Fibroblast of skin of left quadriceps (primary cell): ENCODE results near the gene SLC25A1.

Source experiments
- DNase-seq, 2 experiments: peaks; one replicate each; pipeline ENCODE4 v3.0.0-alpha.2; 2013; ENCODE audit warnings: low read depth in 2 of 2

The SLC25A1 gene

DNA sequence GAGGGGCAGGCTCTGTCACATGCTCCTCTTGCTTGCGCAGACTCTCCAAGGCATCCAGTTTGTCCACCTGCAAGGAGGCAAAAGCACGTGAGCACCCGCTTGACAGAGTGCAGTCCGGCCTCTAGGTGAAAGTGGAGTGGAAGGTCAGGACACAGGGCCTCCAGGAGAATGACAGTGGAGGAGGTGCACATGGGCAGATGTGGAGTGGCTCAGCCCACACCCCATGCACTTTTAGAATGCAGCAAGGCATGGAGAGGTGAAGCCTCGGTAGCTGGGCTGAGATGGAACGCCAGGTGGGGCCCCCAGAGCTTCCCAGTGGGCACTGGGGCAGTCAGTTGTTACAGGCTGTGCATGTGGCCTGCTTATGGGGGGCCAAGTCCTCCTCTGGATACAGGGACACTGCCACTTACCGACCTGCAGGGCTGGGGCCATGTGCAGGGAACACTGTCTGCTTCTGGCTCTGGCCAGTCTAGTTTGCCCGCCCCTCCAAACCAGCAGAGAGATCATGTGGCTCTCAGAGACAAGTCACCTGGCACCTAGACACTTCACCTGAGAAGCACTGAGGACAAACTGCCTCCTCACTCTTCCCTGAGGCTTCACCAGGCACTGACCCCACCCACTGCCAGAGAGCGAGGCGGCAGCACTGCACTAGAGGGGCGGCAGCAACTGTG, 2.3 kb upstream of the SLC25A1 start:
- no peak for DNase-seq

DNA sequence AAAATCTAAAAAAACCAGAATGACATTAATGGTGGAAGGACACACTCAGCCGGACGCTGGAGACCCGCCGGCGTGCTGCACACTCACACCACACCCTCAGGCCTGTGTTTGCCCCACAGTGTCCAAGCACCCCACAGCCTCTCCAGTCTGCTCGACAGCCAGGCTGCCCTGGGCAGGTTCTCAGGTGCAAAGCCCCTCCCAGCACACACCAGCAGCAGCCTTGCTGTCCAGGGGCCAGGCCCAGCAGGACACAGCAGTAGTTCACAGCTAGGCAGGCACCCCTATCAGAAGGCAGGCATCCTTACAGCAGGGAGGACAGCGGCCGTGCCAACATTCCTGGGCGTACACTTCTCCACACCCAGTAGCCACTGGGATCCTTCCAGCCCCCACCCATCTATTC, 1.7 kb upstream of the SLC25A1 start:
- DNase-seq, result no peak

DNA sequence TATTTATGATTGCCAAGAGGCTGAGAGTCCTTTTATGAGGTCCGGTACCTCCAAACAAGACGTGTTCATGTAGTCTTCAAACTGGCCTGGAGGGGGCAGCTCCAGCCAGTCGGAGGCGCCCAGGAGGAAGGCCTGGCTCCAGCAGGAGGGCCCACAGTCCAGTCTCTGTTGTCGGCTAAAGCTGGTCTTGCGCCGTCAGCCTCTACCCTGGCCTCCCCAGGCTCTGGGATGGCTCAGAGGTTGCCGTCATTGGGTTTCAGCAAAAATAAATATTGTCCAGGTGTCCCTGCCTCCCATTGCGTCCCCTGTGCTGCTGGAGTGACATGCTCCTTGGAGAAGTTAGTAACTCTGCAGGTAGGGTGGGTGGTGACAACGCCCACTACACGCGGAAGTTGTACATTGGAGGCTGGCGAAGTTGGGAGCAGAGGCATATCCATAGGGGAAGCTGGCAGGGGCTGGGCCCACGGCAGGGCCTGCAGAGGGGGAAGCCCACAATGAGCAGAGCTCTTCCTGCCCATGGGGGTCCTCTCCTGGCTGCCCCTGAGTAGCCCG, 1.0 kb upstream of the SLC25A1 start:
- DNase-seq, result peak; percentile 39 to 52

DNA sequence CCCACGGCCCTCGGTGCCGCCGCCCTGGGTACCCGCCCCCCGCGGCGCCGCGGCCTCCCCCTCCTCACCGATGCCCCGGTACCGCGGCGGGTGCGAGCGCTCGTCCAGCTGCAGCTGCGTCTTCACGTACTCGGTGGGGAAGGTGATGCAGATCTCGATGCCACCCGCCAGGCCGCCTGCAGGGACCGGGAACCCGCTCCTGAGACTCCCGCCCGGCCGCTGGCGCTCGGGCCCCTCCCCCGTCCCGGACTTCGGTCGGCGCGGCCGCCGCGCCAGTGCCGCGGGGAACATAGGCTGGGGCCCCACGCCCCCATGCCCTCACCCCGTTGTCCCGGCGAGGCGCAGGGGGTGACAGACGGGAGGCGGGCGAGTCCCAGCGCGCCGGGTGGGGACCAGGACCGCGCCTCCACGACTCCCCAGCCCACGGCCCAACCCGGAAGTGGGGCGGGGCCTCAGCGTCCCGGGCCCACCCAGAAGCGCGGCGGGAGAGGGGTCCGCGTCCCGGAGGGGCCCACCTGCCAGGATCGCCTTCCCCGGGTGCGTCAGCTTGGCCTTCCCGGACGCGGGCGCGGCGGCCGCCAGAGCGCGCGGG, 375 bp downstream of the SLC25A1 start:
- DNase-seq, result no peak

DNA sequence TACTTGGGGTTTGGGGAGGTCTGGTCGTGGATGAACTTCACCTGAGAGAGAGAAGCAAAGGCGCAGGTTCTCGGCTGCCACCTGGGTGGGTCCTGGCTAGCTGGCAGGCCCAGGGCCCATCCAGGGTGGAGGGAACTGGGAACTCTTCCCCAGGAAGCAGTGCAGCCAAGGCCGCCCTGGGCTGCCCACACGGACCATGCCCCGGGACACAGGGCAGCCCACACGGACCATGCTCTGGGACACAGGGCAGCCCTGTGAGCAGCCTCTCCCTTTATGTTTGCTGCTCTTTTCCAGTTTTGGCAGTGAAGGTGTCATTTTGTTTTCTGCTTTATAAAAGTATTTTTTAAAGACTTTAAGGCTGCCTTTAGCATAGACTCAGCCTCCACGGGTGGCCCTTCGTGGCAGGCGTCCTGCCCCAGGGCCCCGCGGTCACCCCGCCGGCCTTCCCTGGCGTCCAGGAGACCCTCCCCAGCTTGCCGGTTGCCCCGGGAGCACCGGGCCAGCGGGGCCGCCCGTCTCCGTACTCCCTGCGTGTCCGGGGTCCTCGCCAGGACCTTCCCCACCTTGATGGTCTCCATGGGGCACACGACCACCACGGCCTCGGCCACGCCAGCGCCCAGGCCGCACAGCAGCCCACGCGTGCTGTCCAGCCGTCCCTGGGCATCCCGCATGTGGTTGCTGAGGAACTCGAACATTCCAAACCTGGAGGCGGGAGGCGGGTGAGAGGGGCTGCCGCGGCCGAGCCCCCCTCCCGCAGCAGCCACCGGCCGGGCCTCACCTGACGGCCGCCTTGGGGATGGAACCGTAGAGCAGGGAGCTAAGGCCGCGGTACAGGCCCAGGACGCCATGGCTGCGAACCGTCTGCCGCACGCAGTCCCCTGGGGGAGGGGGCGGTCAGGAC, 1.1 kb downstream of the SLC25A1 start:
- no peak for DNase-seq

DNA sequence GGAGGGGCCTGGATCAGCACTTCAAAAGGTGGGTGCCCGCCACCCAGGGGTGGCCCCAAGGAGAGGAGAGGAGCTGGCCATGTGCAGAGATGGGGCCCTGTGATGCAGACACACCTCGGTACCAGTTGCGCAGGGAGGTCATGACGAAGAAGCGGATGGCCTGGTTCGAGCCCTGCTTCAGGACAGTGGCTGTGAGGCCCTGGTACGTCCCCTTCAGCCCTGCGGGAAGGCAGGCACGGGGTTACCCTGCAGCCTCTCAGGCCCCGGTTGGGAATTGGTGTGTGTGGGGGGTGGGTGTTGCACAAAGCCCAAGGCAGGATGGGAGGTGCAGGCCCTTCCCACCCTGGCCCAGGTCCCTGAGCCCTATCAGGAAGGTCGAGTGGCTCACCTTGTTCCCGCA, 1.8 kb downstream of the SLC25A1 start:
- DNase-seq, result no peak

DNA sequence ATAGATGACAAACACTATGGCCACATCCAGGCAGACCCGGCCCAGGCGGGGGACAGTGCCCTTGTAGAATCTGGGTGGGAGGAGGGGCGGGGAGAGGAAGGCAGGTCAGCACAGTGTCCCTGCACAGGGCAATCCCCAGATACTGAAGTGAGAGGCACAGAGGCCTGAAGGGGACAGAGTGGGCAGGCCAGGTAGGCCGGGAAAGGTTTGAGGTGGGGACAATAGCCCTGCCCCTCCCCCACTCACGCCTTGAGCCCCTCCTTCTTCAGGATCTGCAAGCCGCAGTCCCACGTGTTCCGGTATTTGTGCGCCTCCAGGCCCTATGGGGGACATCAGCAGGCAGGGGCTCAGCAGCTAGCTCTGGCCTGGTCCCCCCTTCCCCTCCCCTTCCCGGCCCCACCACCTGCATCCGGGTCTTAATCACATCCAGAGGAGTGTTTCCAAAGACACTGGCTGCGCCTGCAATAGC, 2.3 kb downstream of the SLC25A1 start:
- DNase-seq, result no peak

DNA sequence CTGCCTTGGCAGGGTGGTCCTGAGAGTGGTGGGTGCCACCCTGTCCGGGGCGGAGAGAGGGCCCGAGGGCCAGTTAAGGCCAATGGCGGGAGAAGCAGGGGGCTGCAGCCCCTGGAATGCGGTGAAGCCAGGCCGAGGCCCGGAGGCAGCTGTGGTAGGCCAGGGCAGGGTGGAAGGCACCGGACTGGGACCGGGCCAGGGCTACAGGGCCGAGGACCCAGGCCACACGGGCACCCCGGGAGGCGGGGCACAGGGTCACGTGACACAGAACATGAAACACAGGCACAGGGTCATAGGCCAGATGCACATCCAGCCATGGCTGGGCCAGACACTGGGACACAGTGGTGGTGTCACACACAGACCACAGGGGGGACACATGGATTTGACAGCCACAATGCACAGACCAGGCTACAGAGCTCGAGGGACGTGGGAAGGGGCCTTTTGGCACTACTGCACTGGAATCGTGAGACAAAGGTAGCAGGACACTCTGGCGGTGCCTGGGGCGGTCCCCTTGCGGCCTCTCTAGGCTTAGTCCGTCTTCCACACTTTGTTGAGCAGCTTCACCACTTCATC, 2.8 kb downstream of the SLC25A1 start:
- DNase-seq, result no peak

DNA sequence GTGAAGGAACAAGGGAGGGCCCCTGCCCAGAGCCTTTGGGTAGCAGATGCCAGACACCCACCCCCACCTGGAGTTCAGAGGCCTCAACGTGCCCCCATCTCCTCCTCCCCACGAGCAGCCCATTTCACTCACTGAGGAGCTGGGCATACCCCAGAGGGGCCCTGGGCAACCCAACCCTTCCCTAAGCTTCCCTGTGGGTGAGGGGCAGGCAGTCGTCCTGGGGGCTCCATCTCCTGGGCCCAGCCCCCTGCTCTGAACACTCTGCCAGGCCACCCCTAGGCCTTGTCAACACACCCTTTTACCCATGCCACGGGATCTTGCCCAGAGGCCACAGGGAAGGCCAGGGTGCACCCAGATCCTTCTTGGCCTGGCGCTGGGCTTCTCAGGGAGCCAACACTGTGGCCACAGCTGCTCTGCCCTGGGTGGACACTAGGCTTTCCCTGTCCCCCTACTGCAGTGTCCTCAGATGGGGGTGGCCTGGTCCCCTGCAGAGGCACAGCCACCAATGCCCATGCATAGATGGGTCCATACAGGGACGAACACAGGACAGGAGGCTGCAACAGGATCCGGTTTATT, 3.4 kb downstream of the SLC25A1 start:
- DNase-seq, result no peak

DNA sequence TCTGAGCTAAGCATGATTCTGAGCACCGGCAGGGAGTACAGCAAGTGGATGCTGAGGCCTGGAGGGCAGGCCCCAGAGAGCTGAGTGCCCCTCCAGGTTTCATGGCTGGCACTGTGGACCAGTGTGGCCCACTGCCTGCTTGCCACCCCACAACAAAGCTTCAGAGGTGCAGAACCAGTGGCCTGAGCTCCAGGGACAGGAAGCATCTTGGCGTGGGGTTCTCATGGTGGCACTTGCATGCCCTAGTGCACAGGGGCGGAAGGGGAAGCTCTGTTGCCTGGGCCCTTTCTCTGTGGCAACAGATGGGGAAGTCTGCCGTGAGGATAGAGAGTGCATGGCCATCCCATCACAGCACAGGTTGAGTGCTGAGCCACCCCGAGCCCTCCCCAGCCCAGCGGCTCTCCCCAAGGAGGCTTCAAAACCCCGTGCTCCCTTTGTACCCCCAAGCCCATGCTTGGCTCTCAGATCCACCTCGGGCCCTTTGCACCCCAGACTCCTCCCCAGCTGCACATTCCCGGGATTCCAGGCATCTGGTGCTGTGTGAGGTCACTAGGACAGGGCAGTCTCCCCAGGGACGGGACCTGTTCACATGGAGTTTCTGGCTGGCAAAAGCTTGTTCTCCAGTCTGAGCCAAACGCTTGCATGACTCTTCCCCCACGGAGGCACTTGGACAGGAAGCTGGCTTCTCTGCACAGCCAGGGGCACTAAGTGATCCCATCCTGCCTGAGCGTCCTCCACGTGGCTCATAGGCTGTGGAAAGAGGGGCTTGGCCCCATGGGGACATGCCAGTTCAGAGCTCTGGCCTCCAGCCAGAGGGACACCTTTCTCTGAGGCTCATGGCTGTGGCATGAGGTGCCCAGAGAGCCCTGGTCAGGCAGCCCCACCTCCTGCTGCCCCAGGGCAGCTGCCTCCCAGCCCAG, 4.2 kb downstream of the SLC25A1 start:
- no peak for DNase-seq

DNA sequence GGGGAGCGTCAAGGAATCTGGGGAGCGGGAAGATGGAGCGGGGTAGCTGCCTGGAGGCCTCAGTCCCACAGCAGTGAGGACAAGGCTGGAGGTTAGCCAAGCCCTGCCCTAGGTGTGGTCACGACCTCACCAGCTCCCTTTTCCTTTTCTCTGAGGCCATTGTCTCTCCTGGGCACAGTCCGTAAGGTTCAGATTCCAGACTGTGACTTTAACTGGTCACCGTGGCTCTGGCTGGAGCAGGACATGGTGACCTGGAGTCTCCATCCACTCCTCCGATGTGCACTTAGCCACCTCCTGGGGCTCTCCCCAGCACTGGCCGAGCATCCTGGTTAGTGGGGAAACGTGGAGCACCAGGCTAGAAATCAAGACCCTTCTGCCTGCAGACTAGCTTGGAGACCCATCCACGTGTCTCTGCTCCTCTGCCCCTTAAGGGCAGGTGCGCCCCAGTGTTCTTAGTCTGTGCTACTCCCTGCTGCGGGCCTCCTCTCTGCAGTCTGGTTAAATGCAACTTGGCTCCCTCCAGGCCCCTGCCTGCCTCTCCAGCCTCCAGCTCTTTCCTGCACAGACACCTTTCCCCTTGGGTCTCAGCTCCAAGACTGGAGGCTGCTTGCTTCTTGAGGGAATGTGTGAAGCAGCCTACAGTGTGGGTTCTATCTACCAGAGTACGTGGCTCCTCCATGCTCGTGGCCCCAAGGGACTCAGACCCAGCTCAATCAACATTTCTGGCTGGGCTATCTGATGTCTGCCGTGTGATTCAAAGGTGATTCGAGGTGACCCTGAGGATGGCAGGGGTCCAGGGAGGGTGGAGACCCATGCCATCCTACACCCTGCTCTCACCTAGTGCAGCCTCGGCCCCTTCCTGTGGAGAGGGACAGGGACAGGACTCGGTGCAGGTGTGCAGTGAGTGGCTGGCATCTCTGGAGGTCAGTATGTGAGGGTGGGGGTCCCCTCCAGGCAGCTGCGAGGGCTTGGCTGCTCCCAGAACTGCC, 5.2 kb downstream of the SLC25A1 start:
- no peak for DNase-seq

DNA sequence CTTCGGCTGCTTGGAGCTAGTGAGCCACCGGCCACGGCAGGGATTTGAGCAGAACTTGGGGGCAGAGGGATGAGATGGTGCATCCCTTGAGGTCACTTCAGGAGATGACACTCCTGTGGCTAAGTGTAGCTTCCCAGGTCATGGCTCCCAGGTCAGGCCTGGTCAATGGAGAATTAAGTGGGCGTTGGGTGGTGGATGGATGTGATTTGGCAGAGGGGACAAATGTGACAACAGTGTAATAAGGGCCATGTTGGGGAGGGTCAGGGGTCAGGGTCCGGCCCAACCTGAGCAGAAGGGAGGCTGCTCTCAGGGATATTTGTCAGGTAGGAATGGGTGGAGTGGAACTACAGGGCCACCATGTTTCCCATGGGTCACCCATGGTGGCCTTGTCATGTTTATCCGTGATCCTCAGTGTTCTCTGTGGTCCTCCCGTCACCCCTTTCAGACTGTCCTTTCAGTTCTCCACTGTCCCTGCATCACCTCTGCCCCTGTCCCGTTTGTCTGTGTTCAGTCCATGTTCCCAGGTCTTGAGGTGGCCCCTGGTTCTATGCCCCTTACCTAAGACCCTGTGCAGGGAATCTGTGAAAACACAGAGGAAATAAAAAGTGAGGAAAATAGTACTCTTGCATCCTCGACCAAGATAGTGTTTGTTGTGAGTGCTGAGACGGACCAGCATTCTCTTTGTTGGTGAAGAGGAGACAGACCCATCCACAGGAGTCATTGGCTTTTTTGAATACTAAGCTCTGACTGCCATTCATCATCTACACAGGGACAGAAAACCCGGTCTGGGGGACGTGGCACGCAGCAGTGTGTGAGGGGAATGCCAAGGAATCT, 6.1 kb downstream of the SLC25A1 start:
- no peak for DNase-seq

DNA sequence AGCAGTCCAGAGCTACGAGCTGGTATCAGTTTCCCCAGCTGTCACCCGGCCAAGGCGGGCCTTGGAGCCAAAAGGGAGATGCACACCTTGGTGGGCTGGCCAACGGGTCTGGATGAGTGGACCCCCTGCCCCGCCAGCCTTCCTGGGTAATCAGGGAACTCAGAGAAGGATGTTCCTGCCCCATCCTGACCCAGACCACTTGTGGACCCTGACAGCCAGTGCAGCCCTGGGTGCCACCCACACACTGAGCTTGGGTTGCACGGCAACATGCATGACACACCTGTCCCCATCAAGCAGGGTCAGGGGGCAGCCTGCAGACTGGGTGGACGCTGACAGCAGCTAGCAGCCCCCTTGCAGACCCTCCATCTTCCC, 8.6 kb downstream of the SLC25A1 start:
- DNase-seq, result no peak

DNA sequence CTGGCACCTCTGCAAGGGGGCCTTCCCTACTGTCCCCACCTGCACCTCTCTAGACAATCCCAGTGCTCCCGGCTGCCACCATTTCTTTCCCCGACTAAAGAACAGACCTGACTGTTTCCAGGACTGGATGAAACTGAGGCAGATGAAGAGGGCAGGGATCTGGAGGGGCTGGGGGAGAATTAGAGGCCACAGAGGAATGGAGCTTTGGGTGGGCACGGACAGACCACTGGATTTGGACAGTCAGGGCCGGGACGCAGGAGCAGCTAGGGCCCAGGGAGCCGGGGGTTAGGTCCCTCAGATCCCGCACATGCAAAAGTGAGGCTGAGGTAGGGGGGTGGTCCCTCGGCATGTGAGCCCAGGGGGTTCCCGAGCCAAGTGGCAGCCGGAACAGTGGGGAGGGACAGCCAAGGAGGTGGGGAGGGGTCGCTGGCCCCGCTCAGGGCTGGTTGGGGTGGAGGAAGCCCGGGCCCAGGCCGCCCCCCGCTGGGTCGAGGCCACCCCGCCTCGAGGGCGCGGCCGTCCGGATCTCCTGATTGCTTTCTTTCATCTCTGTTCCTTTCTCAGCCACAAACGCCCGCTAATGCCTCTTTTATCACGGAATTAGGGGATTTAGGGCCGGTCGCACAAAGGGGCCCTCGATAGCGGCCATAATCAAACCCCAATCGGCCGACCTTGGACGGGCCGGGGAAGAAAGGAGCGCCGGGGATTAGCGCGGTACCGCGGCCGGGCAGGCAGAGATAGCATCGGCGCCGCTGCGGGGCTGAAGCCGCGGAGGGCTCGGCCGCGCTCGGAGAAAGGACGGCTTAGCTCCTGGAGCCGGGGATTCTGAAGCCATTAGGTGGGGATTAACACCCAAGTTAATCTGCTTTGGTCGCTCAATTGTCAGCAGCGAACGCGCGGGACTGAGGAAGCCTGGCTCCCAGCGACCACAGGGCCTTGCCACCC, 9.3 kb downstream of the SLC25A1 start:
- DNase-seq, result no peak

DNA sequence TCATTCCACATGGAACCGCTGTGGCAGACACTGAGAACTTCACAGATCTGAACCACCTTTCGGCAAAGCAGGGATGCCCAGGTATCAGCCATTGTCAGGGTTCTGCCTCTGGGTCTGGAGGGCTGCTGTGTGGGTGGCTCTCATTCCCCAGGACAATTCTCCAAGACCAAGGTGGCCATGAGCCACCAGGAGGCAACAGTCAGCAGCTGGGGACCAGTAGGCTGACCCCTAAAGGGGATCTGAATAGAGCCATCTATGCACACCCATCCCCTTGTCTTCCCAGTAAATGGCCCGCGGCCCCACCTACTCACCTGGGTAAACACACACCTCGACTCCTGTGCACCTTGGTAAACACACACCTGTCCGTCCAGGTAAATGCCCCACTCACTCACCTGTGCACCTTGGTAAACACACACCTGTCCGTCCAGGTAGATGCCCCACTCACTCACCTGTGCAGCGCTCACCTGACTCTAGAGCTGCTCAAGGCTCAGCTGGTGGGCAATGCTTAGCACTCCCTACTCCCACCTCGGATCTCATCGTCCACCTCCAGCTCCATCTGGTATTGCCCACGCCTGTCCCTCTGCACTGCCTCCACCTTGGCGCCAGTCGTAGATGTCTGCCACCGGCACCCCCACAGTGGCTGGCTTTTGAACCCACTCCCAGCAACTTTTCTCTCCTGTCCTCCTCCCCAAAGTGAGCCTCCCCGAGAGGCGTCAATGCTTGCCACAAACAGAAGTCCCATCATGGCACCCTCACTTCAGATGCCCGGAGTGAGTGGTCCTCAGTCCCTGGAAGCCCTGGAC, 10.2 kb downstream of the SLC25A1 start:
- DNase-seq, result no peak

DNA sequence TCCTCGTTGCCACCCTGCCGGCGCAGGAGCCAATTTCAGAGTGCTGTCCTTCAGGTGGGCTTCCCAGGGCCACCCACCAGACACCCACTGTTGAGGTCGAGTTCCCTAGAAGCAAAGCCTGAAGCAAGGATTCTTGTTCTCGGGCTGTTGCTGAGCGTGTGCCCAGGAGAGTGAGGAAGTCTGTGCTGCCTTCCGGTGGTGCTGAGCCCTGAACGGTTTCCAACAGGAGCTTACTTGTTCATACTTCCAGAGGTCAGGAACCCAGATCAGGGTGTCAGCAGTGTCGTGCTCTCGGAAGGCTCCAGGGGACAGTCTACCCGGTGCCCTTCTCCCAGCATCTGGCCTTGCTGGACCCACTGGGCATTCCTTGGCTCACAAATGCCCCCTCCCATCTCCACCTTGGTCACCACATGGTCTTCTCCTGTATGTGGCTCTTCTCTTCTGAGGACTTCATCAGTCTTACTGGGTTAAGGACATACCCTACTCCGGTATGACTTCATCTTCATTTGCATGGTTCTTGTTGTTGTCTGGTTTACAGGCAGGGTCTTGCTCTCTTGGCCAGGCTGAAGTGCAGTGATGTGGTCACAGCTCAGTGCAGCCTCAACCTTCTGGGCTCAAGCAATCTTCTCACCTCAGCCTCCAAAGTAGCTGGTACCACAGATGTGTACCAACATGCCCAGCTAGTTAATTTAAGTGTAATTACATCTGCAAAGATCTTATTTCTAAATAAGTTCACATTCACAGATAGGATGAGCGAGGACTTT, 11.2 kb downstream of the SLC25A1 start:
- no peak for DNase-seq
